Activated CD8-positive, alpha-beta T cell treated with anti-CD3 and anti-CD28 coated beads for 36 hours (primary cell): ENCODE results near the gene GGT7. TPM values are rescaled to one million over a fixed set of nuclear protein-coding genes. Genes with fewer than 3 reads are reported as not detected.
A peak's percentile ranks its signal among the peaks of the same experiment; 100 is the strongest.

Source experiments
- ATAC-seq: fragments of 200-7000 bp; cut with Tn5 transposase; one replicate; pipeline ENCODE4 v1.10.0; 2021; ENCODE audit warnings: mild to moderate bottlenecking, moderate library complexity
- CTCF ChIA-PET: fragments of 350-600 bp; sonication (Branson Sonifier 250); formaldehyde crosslinking; loops from one replicate; lab custom pipeline; 2021; ENCODE audit warnings: antibody characterized with exemption; lab: Charles Lee
- POLR2A ChIA-PET: fragments of 350-600 bp; sonication (Branson Sonifier 250); formaldehyde crosslinking; loops from one replicate; lab custom pipeline; 2021; ENCODE audit warnings: antibody characterized with exemption; lab: Charles Lee
- DNase-seq: peaks from one replicate; pipeline ENCODE4 v3.0.0-alpha.2; 2020
- H3K27ac Mint-ChIP-seq: one replicate; pipeline ENCODE4 v1.8.0; 2021; ENCODE audit warnings: mild to moderate bottlenecking, mixed read lengths
- H3K27me3 Mint-ChIP-seq: one replicate; pipeline ENCODE4 v1.8.0; 2021; ENCODE audit warnings: mixed read lengths
- H3K36me3 Mint-ChIP-seq: one replicate; pipeline ENCODE4 v1.8.0; 2021; ENCODE audit warnings: low read depth, mixed read lengths
- H3K4me1 Mint-ChIP-seq: one replicate; pipeline ENCODE4 v1.8.0; 2021; ENCODE audit warnings: low read depth, mixed read lengths
- H3K4me3 Mint-ChIP-seq: one replicate; pipeline ENCODE4 v1.8.0; 2021; ENCODE audit warnings: mild to moderate bottlenecking, moderate library complexity, mixed read lengths
- H3K9me3 Mint-ChIP-seq: one replicate; pipeline ENCODE4 v1.8.0; 2021; ENCODE audit warnings: mixed read lengths
- intact Hi-C: fragments of 100-400 bp; cut with micrococcal nuclease; formaldehyde crosslinking; loops from one replicate; pipeline ENCODE4 v1.10.0; 2022
- total RNA-seq, 2 experiments: library from RNA; stranded (reverse); gene quantifications; one replicate each; pipeline ENCODE4 v1.2.3, GENCODE V29; 2021
- TF ChIP-seq, protein P1 (sequence below): fragments of 200-600 bp; IDR thresholded peaks from one replicate; pipeline ENCODE4 v1.8.0; 2022; ENCODE audit warnings: antibody characterized with exemption, mild to moderate bottlenecking

Gene GGT7
- total RNA-seq, 2 experiments from 2014 or later = 13.2 to 14.2 TPM

DNA sequence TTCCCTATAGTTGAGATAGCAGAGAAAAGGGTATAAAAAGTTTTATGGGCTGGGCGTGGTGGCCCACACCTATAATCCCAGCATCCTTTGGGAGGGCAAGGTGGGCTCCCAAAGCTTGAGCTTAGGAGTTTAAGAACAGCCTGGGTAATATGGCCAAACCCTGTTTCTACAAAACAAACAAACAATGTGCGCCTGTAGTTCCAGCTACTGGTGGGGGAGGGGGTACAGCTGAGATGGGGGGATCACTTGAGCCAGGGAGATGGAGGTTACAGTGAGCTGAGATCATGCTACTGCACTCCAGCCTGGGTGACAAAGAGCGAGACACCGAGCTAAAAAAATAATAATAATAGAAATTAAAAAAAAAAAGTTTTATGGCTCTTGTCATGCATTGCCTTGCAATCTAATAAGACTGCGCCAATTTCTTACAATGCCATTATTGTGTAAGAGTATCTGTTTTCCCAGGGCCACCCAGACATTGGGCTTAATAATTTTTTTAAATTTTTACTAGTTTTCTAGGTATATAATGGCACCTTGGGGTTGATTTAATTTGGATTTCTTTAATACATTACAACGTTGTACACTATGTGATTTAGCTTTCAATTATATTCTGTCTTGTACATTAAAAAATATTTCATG lies 7.7 kb upstream of the GGT7 start:
- DNase-seq (no peak), ATAC-seq (no peak)
- intact Hi-C loops = no loop called here
- ChIA-PET POLR2A (no interaction called here), CTCF (interaction anchor here (1.0 kb wide), 1 partner anchor 76 kb away, joined by 3 read pairs; the partner anchor contains the start of genes GSS and MYH7B)
- peaks cover 29% of the 10 kb centered on the region for H3K4me1 Mint-ChIP-seq
- H3K9me3 Mint-ChIP-seq = no peaks in the 10 kb centered on the region
- TF ChIP-seq, protein P1, sequence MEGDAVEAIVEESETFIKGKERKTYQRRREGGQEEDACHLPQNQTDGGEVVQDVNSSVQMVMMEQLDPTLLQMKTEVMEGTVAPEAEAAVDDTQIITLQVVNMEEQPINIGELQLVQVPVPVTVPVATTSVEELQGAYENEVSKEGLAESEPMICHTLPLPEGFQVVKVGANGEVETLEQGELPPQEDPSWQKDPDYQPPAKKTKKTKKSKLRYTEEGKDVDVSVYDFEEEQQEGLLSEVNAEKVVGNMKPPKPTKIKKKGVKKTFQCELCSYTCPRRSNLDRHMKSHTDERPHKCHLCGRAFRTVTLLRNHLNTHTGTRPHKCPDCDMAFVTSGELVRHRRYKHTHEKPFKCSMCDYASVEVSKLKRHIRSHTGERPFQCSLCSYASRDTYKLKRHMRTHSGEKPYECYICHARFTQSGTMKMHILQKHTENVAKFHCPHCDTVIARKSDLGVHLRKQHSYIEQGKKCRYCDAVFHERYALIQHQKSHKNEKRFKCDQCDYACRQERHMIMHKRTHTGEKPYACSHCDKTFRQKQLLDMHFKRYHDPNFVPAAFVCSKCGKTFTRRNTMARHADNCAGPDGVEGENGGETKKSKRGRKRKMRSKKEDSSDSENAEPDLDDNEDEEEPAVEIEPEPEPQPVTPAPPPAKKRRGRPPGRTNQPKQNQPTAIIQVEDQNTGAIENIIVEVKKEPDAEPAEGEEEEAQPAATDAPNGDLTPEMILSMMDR = no peak
- no peak overlapping the region for H3K27ac Mint-ChIP-seq
- H3K27me3 Mint-ChIP-seq = no peaks in the 10 kb centered on the region
- H3K36me3 Mint-ChIP-seq = peaks cover 4% of the 10 kb centered on the region
- no peak overlapping the region for H3K4me3 Mint-ChIP-seq

DNA sequence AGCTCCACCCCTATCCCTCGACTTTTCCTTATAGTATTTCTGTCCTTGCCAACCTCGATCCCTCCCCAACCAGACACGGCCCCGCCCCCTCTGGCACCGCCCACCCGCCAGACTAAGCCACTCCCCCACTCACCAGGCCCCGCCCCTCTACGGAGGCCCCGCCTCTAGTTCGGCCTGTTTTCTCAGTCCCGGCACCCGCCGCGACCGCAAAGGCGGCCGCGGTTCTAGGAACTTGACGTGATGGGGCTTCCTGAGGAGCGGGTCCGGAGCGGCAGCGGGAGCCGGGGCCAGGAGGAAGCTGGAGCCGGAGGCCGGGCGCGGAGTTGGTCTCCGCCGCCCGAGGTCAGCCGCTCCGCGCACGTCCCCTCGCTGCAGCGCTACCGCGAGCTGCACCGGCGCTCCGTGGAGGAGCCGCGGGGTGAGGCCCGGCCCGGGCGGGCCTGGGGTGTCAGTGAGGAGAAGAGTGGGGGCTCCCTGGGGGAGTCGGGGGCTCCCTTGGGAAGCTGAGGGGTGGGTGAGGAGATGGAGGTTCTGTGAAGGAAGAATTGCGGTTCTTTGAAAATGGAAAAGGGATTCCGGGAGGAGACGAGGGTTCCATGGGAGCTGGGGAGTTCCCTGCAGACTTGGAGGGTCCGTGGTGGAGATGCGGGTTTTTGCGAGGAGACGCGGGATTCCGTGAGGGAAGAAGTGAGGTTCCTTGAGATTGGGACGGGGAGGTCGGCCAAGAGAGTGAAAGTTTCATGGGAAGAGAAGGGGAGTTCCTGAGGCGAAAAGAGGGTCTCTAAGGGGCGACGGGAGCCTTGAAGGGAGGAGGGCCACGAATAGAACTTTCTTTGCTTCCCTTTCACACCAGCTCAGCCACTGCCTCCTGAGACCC lies 4.0 kb upstream of the GGT7 start, which contains the start of gene ACSS2:
Gene ACSS2 (plus strand): TSS at position 207 of the 877 bp plus-strand sequence. CDS start 34 bp downstream, at position 241.
- intact Hi-C loops = no loop called here
- CTCF ChIA-PET = interaction anchor here (1.0 to 6.4 kb wide), 7 partner anchors 9 to 219 kb away, joined by 3 to 94 read pairs (median 3); partner anchors contain the start of genes GSS and MYH7B
- DNase-seq (no peak), ATAC-seq (peak; percentile 89)
- POLR2A ChIA-PET = interaction anchor here (0.6 to 3.2 kb wide), 7 partner anchors 15 to 332 kb away, joined by 3 to 12 read pairs (median 4); partner anchors contain the start of genes EDEM2, GSS and MYH7B
- Mint-ChIP-seq H3K36me3 (no peaks in the 10 kb centered on the region), H3K9me3 (no peaks in the 10 kb centered on the region), H3K4me1 (peaks cover 46% of the 10 kb centered on the region), H3K27me3 (no peaks in the 10 kb centered on the region), H3K4me3 (peak within 1 kb of the TSS; percentile 68), H3K27ac (peak within 1 kb of the TSS; percentile 75)
- TF ChIP-seq, protein P1 = no peak

DNA sequence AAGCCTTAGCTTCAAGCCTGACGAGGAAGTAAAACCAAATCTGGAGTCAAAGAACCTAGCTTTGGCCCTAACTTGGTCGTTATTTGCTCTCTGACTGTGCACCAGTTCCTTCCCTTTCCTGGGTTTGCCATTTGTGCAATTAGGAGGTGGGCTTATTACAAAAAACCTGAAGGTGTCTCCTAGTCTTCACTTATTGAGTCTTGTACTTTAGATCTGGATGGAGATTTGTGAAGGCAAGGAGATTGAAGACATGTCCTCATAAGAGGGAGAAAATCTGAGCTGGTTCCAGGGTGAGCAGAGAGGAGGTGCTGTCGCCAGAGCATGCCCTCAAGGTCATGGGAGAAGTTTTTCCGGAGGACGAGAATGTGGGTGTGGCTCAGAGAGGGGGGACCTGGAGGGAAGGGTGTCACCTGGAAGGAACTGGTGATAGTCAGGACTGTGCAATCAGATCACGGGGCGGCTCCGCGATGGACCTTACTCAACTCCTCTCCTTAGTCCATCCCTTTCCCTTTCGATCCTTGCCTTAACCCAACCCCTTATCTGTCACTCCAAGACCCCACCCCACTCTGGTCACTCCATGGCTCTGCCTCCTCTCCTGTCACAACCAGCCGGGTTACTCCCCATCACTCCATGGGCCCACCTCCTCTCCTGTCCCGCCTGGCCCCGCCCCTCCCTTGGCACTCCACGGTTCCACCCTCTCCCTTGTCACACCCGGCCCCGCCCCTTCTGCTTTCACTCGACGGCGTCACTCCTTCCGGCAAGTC lies 3.2 kb upstream of the GGT7 start:
- ATAC-seq = peak; percentile 87
- Mint-ChIP-seq H3K4me1 (peaks cover 53% of the 10 kb centered on the region), H3K27me3 (no peaks in the 10 kb centered on the region)

DNA sequence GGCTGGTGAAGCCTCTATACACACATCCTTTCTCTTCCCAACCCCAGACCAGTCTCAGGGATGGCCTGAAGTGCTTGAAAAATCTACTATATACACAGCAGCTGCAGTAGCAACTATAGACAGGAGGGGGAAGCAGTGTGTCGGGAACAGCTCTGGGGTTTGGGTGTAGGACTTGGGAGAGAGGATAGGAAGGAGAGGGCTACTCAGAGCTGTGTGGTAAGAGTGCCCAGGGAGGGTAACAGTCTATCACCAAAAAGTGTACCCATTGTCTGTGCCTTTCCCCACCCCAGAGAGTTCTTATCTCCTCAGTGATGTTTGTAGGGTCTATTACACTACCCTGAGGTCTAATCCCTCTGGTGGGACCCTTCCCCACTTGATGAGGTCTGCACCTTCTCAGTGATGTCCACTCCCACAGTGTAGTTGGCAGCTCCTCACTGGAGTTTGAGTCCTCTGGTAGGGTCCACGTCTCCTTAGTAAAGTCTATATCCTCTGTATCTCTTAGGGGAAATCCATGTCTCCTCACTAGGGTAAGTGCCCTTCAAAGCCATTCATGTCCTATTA lies 1.5 kb upstream of the GGT7 start:
- Mint-ChIP-seq H3K9me3 (no peaks in the 10 kb centered on the region), H3K4me1 (peaks cover 57% of the 10 kb centered on the region), H3K36me3 (no peaks in the 10 kb centered on the region), H3K27ac (no peak overlapping the region), H3K4me3 (peak overlapping the region; percentile 79), H3K27me3 (no peaks in the 10 kb centered on the region)
- TF ChIP-seq, protein P1 = peak; percentile 91
- CTCF ChIA-PET = interaction anchor here (0.6 to 6.4 kb wide), 20 partner anchors 9 to 222 kb away, joined by 3 to 94 read pairs (median 4); partner anchors contain the start of genes GSS and MYH7B
- DNase-seq (peak; percentile 82), ATAC-seq (peak; percentile 32)
- intact Hi-C loops = loop anchor here (2.0 kb wide), 1 partner anchor 87 kb away; no protein-coding TSS in a partner anchor
- POLR2A ChIA-PET = interaction anchor here (1.6 kb wide), 1 partner anchor 81 kb away, joined by 8 read pairs; the partner anchor contains the start of genes GSS and MYH7B

More for the DNA sequence above, 3.2 kb upstream of the GGT7 start:
- ChIA-PET POLR2A (interaction anchor here (0.6 to 3.2 kb wide), 6 partner anchors 15 to 333 kb away, joined by 3 to 12 read pairs (median 4); partner anchors contain the start of genes EDEM2, GSS and MYH7B), CTCF (interaction anchor here (1.0 to 6.4 kb wide), 16 partner anchors 8 to 220 kb away, joined by 3 to 94 read pairs (median 3); partner anchors contain the start of genes GSS and MYH7B)
- TF ChIP-seq, protein P1 = no peak
- Mint-ChIP-seq H3K27ac (peak overlapping the region; percentile 73), H3K4me3 (peak overlapping the region; percentile 68), H3K9me3 (no peaks in the 10 kb centered on the region), H3K36me3 (no peaks in the 10 kb centered on the region)
- intact Hi-C loops = loop anchor here (2.0 kb wide), 1 partner anchor 85 kb away; no protein-coding TSS in a partner anchor
- DNase-seq = peak; percentile 99
